GM18858 (cell line): Measurements from ENCODE around the gene TMSB10.
"Not testable (repeated sequence)": the region's sequence is repeated elsewhere in the genome, so short reads cannot be mapped to it uniquely, and the experiment has no call there.

Experiments
- ATAC-seq: cut with Tn5 transposase; IDR thresholded peaks from one replicate; pipeline ENCODE4 v1.9.1; 2021; ENCODE audit not compliant: unreplicated experiment

Gene TMSB10

DNA sequence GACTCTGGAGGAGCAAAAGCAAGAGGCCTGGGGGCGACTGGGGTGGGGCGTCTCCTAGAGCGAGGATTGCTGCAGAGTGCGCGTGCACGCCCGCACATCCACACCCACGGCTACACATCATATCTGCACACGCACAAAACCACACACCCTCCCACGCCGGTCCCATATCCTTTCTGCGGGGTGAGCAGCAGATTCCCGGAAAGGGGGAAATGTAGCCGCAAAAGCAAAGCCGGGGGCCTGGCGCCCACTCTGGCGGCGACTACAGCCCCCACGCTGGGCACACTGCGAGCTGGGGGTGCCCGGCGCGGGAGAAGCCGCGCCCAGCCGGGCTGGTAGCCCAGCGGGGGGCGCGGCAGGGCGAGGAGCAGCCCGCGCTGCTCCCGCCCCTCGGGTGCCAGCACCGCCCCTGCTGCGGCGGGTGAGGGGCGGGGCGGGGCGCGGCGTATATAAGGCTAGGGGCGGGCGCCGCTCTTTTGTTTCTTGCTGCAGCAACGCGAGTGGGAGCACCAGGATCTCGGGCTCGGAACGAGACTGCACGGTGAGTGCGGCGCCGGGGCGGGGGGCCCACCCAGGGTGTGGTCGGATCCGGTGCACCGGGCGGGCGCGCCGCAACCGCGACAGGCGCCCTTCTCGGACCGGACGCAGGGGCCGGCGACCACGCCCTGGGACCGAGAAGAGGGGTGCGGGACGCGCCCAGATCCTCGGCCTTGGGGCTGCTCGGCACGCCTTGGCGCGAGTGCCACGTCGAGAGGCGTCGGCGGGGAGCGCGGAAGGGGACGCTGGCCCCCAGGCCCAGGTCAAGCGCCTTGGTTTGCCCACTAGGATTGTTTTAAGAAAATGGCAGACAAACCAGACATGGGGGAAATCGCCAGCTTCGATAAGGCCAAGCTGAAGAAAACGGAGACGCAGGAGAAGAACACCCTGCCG is at the start of gene TMSB10:
TMSB10 (plus strand) TSS at position 476 of the 927 bp plus-strand sequence.
- peak; percentile 54 for ATAC-seq

DNA sequence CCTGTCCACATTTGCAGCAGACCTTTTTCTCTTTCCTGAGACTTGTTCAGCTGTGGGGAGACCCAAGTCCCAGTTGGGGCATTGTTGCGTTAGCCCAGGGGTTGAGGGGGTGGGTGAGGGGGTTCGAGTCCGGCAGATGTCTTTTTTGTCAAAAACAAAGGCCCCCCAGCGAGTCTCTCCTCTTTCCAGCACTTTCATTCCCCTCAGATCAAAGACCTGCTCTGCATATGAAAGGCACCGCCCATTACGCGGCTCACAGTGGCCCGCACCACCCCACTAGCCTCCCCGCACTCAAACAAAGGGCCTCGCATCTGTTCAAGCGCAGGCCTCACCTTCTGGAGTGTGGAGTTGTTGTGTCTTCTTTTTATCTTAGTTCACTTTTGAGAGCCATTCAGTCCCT is 49.7 kb upstream of the TMSB10 start:
- no peak for ATAC-seq

DNA sequence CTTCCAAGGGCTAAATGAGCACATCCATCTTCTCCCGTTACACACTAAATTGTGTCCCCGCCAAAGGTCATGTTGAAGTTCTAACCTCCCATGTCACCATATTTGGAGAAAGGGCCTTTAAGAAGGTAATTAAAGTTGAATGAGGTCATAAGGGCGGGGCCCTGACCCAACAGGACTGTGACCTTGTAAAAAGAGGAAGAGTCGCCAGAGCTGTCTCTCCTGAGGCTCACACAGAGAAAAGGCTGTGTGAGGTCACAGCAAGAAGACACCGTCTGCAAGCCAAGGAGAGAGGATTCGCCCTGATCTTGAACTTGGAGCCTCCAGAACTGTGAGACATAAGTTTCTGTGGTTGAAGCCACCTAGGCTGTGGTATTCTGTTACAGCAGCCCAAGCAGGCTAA is 48.7 kb upstream of the TMSB10 start:
- peak; percentile 40 for ATAC-seq

DNA sequence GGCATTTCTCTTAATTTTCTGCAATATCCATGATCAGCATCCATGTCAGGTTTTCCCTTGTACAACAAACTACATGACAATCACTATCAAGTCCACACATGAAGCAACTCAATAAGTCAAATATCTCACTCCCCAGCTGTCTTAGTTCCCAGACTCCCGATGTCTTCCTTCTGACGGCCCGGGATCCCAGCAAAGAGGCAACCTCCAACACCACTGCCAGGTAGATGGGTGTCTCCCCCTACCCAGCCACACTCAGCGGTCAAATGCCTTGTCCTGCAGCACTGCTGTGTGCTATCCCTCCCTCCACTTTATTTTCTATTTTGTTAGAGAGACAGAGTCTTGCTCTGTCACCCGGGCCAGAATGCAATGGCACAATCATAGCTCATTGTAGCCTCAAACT is 47.9 kb upstream of the TMSB10 start:
- ATAC-seq: no peak

DNA sequence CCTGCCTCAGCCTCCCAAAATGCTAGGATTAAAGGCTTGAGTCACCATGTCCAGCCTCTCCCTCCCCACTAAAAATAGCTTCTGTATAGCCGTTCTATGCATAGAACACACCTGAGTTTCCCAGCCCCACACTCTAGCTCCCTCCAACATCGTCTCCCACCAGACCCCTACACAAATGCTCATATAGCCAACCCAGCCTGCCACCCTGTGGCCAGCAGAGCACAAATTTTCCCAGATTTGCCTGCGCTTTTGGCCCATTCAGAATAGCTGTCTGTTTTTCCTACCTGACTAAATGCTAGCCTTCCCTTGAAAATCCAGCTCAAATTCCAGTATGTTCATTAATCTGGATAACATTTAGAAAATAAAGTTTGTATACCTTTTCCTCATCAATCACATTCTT is 47.3 kb upstream of the TMSB10 start:
- no peak for ATAC-seq

DNA sequence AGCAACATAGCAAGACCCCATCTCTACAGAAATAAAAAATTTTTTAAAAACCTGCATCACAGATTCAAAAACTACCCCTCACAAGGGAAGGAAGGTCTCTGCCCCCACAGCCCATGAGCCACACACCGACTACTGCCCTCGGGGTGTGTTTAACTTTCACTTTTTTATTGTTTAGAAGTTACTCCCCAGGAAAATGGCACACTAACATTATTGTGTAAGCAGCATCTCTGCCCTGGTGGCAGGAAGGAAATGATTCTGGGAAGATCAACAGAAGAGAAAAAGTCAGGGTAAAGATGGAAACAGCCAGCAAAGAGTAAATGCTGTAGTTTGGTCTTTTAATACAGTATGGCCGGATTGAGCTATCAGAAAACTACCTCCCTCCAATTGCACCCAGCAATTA is 46.5 kb upstream of the TMSB10 start:
- no peak for ATAC-seq

DNA sequence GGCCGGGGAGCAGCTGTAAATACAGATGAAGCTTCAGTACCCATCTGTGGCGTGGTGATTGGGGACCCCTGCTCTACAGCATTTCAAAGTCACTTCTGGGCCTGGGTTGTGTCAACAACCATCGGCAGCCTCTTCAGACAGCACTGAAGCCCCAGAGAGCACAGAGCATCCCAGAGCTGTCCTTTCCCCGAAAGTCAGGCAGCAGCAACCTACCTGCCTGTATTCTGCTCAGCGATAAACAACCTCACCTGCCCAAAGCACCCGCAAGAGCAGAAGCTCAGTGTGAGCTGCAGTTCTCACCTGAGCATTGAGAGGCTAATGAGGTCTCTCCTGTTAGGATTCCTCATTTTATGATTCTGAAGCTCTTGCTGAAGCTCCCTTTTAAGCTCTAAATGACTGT is 43.9 kb upstream of the TMSB10 start:
- ATAC-seq: no peak

DNA sequence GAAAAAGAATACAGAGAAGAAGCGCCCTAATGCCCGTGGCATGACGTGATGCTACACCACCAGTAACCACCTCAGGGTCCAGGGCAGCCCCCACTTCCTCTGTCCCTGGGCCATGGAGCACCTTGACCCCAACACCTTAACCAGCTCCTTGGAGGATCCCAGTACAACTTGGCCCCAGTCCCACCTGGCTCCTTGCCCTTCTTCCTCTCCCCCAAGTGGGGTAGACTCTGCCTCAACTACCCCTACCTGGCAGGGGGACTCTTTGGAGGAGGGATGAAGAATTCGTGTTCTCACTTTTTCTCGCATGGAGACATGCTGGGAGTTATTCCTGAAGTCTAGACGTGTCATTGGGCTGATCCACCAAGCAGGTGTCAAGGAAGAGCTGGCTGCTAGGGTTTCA is 43.5 kb upstream of the TMSB10 start:
- ATAC-seq: no peak

DNA sequence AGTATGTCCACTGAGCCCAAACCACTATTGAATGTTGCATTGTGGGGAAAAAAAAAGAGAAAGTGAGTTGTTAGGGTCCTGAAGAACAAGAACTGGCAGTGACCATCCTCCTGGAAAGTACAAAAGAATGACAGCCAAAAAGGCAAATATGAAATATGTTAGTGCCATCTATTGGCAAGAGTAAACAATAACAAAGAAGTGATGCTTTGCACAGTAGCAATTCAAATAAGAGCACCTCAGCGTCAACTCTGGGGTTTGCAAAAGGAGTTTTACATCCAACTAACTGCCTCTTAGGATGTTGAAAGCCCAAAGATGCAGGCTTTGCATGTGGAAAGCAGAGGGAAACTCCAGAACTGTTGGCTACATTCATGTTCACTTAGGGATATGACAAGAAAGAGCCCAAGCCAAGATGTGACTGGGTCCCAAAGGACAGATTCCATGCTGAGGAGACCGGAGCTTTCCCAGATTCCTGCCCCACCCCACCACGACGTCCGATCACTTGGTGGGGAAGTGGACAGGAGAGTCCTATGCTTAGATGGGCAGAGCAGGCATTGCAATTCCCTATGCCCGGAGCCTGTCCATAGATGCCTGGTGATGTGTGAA is 40.2 kb upstream of the TMSB10 start:
- peak; percentile 87 for ATAC-seq

DNA sequence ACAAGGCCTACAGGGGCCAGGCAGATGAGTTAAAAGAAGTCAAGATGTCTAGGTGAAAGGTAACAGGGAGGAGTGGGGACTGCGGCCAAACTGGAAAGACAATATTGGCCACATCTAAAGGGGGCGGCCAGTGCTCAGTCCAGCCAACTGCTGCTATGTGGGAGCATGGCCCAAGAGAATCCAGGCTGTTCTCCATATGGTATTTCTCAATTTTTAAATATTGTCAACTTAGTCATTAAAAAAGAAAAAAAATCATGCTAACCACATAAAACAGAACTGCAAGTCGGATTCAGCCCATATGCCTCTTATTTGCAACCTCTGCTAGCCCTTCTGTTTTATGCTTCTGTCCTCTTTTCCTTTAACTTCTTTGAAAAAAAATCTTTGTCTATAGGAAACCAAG is 39.3 kb upstream of the TMSB10 start:
- no peak for ATAC-seq

DNA sequence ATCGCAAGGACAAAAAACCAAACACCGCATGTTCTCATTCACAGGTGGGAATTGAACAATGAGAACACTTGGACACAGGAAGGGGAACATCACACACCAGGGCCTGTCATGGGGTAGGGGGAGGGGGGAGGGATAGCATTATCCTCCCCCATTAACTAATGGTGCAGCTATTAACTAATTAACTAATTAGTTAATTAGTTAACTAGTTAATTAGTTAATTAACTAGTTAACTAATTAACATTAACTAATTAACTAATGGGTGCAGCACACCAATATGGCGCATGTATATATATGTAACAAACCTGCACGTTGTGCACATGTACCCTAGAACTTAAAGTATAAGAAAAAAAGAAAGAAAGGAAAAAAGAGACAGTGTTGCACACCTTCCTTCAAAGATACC is 37.1 kb upstream of the TMSB10 start:
- ATAC-seq: not testable (repeated sequence)

DNA sequence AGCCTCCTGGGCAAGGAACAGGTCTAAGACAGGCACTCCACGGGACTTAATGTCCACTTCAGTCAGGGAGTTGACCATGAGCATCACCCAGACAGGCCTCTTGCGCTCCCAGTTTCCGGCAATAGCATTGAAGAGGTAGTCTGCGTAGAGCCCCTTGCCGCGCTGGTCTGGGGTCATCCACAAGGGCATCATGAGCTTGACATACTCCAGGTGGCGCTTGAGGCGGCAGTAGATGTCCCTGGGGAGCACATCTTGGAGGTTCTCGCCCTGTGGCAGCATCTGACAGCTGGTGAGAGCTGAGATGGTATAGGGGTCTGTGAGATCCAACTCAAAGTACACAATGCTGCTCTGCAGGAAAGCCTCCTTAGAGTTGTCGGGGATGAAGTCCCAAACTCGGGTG is 35.1 kb upstream of the TMSB10 start:
- no peak for ATAC-seq

DNA sequence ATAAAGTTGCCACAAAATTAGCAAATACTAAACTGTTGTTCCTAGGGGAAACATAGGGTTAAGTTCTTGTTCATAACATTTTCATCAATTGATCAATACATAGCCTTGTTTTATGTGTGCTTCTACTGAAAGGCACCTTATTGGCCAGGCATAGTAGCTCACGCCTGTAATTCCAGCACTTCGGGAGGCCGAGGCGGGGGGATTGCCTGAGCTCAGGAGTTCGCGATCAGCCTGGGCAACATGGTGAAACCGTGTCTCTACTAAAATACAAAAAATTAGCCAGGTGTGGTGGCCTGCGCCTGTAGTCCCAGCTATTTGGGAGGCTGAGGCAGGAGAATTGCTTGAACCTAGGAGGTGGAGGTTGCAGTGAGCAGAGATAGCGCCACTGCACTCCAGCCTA is 32.8 kb upstream of the TMSB10 start:
- not testable (repeated sequence) for ATAC-seq

DNA sequence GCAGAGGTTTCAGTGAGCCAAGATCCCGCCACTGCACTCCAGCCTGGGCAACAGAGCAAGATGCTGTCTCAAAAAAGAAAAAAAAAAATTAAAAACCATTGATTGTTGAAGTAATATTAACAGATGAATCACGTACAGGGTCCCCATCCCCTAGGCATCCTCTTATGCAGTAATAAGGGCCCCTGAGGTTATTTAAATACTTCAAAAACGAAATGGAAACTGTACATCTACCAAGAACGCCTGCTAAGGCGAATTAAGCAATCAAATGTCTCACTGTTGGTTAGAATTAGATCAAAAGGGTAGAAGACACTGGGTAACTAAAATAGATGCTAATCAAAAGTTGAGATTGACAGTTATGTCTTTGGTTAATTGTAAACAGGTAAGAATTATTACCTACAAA is 32.1 kb upstream of the TMSB10 start:
- ATAC-seq: no peak

DNA sequence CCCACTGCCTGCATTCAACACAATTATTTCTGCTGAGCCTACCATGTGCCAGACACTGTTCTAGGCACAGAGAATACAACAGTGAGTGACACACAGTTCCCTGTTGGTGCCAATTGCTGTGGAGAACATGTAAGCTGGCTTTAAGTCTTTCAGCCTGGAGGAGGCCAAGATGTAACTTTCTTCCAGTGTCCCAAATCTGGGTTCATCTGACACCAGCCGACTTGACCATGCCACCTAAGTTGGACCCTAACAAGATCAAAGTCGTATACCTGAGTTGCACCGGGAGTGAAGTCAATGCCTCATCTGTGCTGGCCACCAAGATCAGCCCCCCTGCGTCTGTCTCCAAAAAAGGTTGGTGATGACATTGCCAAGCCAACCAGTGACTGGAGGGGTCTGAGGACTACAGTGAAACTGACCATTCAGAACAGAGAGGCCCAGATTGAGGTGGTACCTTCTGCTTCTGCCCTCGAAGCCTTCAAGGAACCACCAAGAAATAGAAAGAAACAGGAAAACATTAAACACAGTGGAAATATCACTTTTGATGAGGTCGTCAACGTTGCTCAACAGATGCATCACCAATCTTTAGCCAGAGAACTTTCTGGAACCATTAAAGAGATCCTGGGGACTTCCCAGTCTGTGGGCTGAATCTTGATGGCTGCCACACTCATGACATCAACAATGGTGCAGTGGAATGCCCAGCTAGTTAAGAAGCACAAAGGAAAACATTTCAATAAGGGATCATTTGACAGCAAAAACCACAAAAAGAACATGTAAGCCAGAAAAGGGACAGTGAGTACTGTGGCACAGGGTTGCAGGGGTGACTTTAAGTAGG is 30.9 kb upstream of the TMSB10 start:
- no peak for ATAC-seq

DNA sequence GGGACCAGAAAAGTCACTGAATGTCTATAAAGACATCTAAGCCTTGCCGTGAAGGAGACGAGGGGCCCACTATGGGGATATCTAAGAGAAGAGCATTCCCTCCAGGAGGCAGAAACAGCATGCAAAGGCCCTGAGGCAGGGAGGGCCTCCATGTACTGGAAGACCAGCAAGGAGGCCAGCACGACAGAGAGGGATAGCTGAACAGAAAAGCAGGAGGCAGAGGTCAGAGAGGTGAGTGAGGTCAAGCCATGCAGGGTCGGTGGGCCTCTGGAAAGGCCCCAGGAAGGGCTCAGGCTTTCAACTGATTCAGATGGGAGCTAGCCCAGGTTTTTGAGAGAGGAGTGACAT is 30.3 kb upstream of the TMSB10 start:
- no peak for ATAC-seq

DNA sequence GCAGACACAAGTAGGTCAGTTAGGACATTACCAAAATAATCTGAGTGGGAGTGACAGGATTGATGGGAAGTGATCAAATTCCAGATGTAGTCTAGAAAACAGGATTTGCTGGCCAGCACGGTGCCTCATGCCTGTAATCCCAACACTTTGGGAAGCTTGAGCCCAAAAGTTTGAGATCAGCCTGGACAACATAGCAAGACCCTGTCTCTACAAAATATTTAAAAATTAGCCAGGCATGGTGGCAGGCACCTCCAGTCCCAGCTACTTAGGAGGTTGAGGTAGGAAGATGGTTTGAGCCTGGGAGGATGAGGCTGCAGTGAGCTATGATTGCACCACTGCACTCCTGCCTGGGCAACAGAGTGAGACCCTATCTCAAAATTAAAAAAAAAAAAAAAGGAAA is 29.8 kb upstream of the TMSB10 start:
- ATAC-seq: not testable (repeated sequence)

DNA sequence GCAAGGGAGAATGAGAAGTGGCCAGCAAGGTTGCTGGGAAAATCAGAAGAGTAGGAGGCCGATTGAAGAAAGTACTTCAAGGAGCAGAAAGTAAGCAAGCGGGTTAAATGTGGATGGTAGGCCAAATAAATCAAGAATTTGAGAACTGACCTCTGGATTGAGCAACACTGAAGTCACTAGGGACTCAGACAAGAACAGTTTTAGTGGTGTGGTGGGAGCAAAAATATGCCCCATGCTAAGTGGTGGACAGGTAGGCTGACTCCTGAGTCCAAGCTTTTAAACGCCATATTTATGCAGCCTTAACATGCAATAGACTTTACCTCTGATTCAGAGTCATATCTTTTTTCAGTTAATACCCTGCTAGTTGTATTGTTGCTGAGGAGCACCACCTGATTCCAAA is 29.1 kb upstream of the TMSB10 start:
- ATAC-seq: no peak

DNA sequence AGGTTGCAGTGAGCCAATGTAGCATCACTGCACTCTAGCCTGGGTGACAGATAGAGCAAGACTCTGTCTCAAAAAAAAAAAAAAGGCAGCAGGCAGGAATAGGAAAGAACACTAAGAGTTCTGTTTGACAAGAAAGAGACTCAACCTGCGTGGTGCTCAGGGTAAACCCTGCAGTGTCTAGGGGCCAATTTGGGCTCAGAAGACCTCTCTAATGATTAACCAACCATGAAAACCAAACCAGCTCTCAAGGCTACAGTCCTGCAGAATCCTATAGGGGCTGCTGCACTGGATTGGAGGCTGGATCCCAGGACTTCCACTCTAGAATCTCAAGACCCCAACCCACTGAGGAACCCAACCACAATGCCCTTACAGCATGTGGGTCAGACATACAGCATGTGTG is 27.0 kb upstream of the TMSB10 start:
- ATAC-seq: no peak

DNA sequence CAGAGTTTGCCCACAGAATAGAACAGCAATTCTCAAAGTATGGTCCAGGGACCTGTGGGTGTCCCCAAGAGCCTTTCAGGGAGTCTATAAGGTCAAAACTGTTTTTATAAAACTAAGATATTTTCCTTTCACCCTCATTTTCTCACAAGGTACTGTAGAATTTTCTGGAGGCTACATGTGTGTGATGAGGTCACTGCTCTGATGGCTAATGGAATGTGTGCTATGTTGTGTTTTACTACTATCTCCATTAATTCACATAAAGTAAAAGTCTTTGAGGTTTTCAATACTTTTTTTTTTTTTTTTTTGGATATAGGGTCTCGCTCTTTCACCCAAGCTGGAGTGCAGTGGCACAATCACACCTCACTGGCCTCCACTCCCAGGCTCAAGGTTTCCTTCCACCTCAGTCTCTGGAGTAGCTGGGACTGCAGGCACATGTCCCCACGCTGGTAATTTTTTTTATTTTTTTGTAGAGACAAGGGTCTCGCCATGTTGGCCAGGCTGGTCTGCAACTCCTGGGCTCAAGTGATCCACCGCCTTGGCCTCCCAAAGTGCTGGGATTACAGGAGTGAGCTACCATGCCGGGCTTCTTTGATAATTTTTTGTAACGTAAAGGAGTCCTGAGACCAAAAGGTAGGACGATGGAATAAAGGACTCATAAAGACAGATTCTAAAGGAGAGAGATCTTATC is 26.4 kb upstream of the TMSB10 start:
- ATAC-seq: no peak
